ENCODE measurements around the gene H6PD.

DNA sequence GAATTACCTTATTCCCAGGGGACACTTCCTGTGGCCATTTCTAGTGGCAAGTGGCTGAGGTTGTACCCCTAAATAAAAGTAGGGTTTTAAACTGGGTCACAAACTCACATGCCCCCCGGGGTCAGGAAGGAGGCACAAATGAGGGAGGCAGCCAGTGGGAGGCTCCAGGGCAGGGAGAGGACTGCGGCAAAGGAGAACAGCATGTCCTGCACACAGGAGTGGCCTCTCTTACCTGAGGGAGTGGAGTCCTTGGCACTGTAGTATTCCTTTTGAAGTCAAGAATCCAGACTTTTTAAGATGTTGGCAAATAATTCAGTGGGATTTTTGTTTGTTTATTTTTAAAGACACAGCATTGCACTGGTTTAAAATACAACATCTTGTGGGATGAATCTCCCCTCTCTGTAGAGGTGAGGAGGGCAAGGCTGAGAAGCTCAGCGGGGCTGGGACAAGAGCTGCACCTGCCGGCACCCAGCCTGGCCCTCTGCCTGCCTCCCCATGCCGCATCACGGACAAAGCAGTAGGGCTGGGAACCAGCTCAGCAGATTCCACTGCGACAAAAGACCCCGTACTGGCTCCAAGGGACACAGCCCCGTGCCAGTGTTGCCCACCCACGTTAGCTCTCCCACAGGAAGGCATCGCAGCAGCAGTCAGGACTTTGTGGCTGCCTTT lies 80.3 kb downstream of the H6PD start:
- TF ChIP-seq, protein P1, sequence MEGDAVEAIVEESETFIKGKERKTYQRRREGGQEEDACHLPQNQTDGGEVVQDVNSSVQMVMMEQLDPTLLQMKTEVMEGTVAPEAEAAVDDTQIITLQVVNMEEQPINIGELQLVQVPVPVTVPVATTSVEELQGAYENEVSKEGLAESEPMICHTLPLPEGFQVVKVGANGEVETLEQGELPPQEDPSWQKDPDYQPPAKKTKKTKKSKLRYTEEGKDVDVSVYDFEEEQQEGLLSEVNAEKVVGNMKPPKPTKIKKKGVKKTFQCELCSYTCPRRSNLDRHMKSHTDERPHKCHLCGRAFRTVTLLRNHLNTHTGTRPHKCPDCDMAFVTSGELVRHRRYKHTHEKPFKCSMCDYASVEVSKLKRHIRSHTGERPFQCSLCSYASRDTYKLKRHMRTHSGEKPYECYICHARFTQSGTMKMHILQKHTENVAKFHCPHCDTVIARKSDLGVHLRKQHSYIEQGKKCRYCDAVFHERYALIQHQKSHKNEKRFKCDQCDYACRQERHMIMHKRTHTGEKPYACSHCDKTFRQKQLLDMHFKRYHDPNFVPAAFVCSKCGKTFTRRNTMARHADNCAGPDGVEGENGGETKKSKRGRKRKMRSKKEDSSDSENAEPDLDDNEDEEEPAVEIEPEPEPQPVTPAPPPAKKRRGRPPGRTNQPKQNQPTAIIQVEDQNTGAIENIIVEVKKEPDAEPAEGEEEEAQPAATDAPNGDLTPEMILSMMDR (IDR thresholded peaks at IDR 0.05; ENCODE audit: extremely low read depth in 1 of 2, insufficient read depth in 1 of 2, low read depth in 1 of 2, low read length in 2 of 2): no peak
- no peak for TF ChIP-seq JUN (IDR thresholded peaks at IDR 0.05; ENCODE audit: borderline replicate concordance, insufficient read depth, insufficient read length, low read depth)
